ENCODE data around the gene GRM1. TPM values are rescaled to one million over a fixed set of nuclear protein-coding genes. Genes with fewer than 3 reads are reported as not detected.

GRM1 gene
- total RNA-seq, 1 donor from 2014 or later = not detected

DNA sequence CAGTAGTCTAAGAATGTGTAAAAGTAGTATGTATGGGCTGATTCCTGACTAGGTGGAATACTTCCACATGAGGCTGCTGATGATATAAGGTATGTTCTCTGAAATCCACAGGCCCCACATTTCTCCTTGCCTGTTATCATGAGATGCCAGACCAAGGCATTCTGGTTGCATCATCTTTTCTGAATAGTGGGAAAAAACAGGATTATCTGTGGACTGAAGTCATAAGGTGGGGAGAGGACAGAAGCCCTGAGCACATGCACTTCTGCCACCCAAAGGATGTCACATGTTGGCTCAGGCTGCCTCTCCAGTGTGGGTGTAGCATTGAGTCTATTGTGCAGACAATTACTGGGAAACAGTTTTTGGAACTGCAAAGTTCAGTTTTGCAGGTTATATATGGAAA lies 330.3 kb downstream of the GRM1 start:
- no peaks in the 10 kb centered on the region for H3K9me3 Mint-ChIP-seq
- H3K27me3 Mint-ChIP-seq (ENCODE audit: insufficient read depth) = peaks cover 3% of the 10 kb centered on the region
- no peak overlapping the region for H3K27ac Mint-ChIP-seq
- H3K4me1 Mint-ChIP-seq (ENCODE audit: low read depth) = peaks cover 13% of the 10 kb centered on the region
- no peak for DNase-seq (ENCODE audit: low spot score)
- H3K36me3 Mint-ChIP-seq (ENCODE audit: low read depth) = no peaks in the 10 kb centered on the region
- no peak overlapping the region for H3K4me3 Mint-ChIP-seq
- intact Hi-C loops (cut with micrococcal nuclease) = loop anchor here (5.0 kb wide), 1 partner anchor 397 kb away; the partner anchor contains the start of gene SHPRH

GRCh38 chr6:146361128-146361924 lies 332.5 kb downstream of the GRM1 start:
- H3K4me3 Mint-ChIP-seq = no peak overlapping the region
- H3K4me1 Mint-ChIP-seq (ENCODE audit: low read depth) = peaks cover 21% of the 10 kb centered on the region
- intact Hi-C loops (cut with micrococcal nuclease) = no loop called here
- H3K27me3 Mint-ChIP-seq (ENCODE audit: insufficient read depth) = peaks cover 3% of the 10 kb centered on the region
- H3K9me3 Mint-ChIP-seq = no peaks in the 10 kb centered on the region
- DNase-seq (ENCODE audit: low spot score) = no peak
- H3K36me3 Mint-ChIP-seq (ENCODE audit: low read depth) = no peaks in the 10 kb centered on the region
- H3K27ac Mint-ChIP-seq = no peak overlapping the region

DNA sequence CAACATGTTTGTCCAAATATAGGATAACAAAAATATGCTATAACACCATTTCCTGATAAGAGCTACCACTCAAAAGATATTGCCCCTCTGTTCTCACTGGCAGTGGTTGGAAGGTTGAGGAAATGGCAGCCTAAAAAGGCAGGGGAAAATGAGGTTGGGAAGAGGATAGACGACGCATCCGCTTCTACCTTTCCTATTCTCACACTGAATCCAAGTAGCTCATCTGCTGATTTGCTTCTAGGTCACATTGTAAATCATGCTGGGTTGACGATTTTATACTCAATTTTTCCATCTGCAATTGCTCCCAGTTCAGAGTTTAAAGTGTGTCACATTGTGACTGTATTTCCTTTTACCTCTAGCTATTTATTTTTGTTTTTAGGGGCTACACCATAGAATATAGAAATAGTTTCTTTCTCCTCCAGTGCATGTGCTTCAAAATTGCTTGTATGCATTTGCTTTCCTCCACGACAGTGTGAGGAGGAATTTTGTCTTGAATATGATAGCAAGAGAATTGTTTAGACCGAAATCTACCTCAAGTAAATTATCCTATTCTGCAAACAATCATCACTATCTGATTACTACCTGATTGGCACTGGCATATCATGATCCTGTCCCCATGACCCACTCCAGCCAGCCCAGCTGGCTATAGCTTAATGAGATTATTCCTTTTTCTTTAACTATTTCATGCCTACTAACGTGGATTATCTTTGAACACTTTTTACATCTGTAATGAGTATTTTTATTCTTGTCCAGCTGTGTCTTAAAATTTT lies 335.2 kb downstream of the GRM1 start:
- Mint-ChIP-seq H3K27me3 (ENCODE audit: insufficient read depth) (peaks cover 3% of the 10 kb centered on the region), H3K9me3 (no peaks in the 10 kb centered on the region), H3K27ac (no peak overlapping the region), H3K36me3 (ENCODE audit: low read depth) (no peaks in the 10 kb centered on the region), H3K4me1 (ENCODE audit: low read depth) (peaks cover 8% of the 10 kb centered on the region), H3K4me3 (no peak overlapping the region)
- DNase-seq (ENCODE audit: low spot score) = no peak
- intact Hi-C loops (cut with micrococcal nuclease) = no loop called here

DNA sequence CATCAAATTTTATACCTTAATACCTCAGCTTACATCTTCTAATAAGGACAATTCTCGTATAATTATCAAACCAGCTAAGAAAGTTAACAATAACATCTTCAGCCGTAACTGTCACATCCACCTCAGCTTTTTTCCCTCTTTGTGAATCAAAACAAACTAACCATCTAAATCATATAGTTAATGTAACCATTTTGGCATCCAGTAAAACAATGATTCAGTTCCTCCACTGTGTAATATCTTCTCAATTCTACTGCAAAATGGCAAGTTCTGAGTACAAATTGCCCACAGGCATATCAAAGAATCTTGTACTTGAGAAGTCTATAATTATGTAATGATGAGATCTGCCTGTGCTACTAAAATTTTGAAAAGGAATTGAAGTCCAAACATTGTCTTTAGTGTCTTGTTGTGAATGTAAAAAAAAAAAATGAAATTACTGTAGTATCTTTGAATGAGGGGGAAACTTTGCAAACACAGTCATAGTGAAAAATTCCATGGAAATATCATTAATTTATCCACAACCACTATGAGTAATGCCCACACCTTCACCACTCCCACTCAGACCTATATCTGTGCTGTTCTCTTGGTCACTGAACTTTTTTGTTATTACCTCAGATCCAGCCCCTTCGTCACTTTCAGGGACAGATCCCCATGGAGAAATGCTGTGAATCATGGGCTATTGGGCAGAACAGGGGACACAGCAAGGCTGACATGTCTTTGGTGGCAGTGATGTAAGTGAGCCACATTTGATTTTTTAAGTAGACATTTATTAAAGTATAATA lies 336.1 kb downstream of the GRM1 start:
- intact Hi-C loops (cut with micrococcal nuclease) = no loop called here
- Mint-ChIP-seq H3K4me3 (no peak overlapping the region), H3K27ac (peak overlapping the region; percentile 67), H3K4me1 (ENCODE audit: low read depth) (peaks cover 8% of the 10 kb centered on the region), H3K9me3 (no peaks in the 10 kb centered on the region), H3K27me3 (ENCODE audit: insufficient read depth) (peaks cover 3% of the 10 kb centered on the region), H3K36me3 (ENCODE audit: low read depth) (no peaks in the 10 kb centered on the region)
- no peak for DNase-seq (ENCODE audit: low spot score)

DNA sequence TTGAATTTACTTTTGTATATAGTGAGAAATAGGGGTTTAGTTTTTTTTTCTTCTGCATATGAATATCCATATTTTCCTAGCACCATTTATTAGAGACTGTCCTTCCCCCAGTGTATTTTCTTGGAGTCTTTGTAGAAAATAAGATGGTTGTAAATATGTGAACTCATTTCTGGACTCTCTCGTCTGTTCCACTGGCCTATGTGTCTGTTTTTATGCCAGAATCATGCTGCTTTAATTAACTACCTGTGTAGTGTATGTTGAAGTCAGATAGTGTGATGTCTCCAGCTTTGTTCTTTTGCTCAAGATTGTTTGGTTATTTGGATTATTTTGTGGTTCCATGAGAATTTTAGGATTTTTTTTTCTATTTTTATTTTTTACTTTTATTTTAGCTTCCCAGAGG lies 338.2 kb downstream of the GRM1 start:
- H3K9me3 Mint-ChIP-seq = peaks cover 7% of the 10 kb centered on the region
- intact Hi-C loops (cut with micrococcal nuclease) = no loop called here
- DNase-seq (ENCODE audit: low spot score) = no peak
- peaks cover 3% of the 10 kb centered on the region for H3K27me3 Mint-ChIP-seq (ENCODE audit: insufficient read depth)
- H3K4me3 Mint-ChIP-seq = no peak overlapping the region
- H3K36me3 Mint-ChIP-seq (ENCODE audit: low read depth) = no peaks in the 10 kb centered on the region
- H3K4me1 Mint-ChIP-seq (ENCODE audit: low read depth) = peaks cover 8% of the 10 kb centered on the region
- H3K27ac Mint-ChIP-seq = no peak overlapping the region

- Mint-ChIP-seq H3K36me3 (ENCODE audit: low read depth) (no peaks in the 10 kb centered on the region), H3K27me3 (ENCODE audit: insufficient read depth) (no peaks in the 10 kb centered on the region), H3K27ac (no peak overlapping the region), H3K4me3 (no peak overlapping the region), H3K9me3 (peaks cover 7% of the 10 kb centered on the region), H3K4me1 (ENCODE audit: low read depth) (peaks cover 4% of the 10 kb centered on the region)
- DNase-seq (ENCODE audit: low spot score) = no peak
- intact Hi-C loops (cut with micrococcal nuclease) = no loop called here
Observed at GRCh38 chr6:146369866-146370265, 341.0 kb downstream of the GRM1 start.

GRCh38 chr6:146381486-146381885 lies 352.6 kb downstream of the GRM1 start:
- DNase-seq (ENCODE audit: low spot score) = no peak
- Mint-ChIP-seq H3K27ac (no peak overlapping the region), H3K4me1 (ENCODE audit: low read depth) (no peaks in the 10 kb centered on the region), H3K9me3 (no peaks in the 10 kb centered on the region), H3K36me3 (ENCODE audit: low read depth) (no peaks in the 10 kb centered on the region), H3K27me3 (ENCODE audit: insufficient read depth) (no peaks in the 10 kb centered on the region), H3K4me3 (no peak overlapping the region)
- intact Hi-C loops (cut with micrococcal nuclease) = no loop called here

DNA sequence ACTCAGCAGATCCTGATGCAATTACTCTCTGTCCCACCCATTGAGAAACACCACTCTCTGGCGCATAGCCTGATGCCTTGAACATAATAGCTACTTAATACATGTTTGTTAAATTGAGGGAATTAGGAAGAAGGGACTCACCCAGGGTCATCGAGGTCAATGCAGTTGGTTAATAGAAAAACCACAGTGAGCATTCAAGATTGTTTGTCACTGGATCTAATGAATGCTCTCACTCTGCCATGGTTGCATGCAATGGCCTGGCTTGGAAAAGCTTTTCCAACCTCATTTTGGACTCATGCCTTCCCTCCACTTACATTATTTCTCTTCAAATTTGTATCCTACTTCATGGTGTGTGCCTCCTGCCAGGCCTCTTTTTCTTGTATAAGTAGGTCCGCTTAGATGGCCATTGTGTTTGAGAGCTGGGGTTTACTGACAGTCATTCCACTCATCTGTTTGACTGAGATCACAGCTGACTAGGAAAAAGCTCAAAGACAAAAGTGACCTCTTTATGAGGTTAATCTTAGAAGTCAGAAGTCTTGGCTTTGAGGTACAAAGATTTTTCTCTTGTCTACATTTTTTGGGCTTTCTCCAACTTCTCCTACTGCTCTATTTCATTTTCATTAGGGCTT lies 360.0 kb downstream of the GRM1 start:
- intact Hi-C loops (cut with micrococcal nuclease) = no loop called here
- H3K9me3 Mint-ChIP-seq = no peaks in the 10 kb centered on the region
- H3K27ac Mint-ChIP-seq = no peak overlapping the region
- no peaks in the 10 kb centered on the region for H3K36me3 Mint-ChIP-seq (ENCODE audit: low read depth)
- no peaks in the 10 kb centered on the region for H3K4me1 Mint-ChIP-seq (ENCODE audit: low read depth)
- H3K27me3 Mint-ChIP-seq (ENCODE audit: insufficient read depth) = no peaks in the 10 kb centered on the region
- no peak overlapping the region for H3K4me3 Mint-ChIP-seq
- no peak for DNase-seq (ENCODE audit: low spot score)

GRCh38 chr6:146389740-146390139 lies 360.9 kb downstream of the GRM1 start:
- H3K27me3 Mint-ChIP-seq (ENCODE audit: insufficient read depth) = no peaks in the 10 kb centered on the region
- H3K4me1 Mint-ChIP-seq (ENCODE audit: low read depth) = no peaks in the 10 kb centered on the region
- H3K9me3 Mint-ChIP-seq = no peaks in the 10 kb centered on the region
- intact Hi-C loops (cut with micrococcal nuclease) = no loop called here
- DNase-seq (ENCODE audit: low spot score) = no peak
- no peak overlapping the region for H3K4me3 Mint-ChIP-seq
- H3K36me3 Mint-ChIP-seq (ENCODE audit: low read depth) = no peaks in the 10 kb centered on the region
- no peak overlapping the region for H3K27ac Mint-ChIP-seq

DNA sequence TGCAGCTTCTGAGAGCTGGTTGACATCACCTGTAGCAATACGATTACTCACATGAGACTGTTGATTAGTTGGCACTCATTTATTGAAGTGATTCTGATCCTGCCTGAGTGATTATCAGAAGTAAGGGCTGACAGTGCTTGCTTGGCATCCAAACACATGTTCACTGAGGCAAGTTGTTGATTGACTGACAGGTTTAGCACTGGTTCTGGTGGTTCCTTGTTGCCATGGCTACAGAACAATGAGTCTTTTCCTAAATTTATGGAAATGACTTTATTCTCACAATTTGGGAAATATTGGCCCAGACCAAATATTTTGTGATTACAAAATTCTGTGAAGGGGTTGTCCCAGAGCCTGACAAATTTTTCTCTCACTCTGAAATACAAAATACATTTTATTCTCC lies 368.8 kb downstream of the GRM1 start:
- Mint-ChIP-seq H3K4me3 (no peak overlapping the region), H3K4me1 (ENCODE audit: low read depth) (no peaks in the 10 kb centered on the region), H3K36me3 (ENCODE audit: low read depth) (no peaks in the 10 kb centered on the region), H3K27ac (no peak overlapping the region), H3K9me3 (no peaks in the 10 kb centered on the region), H3K27me3 (ENCODE audit: insufficient read depth) (no peaks in the 10 kb centered on the region)
- no peak for DNase-seq (ENCODE audit: low spot score)
- intact Hi-C loops (cut with micrococcal nuclease) = no loop called here

GRCh38 chr6:146402476-146402875 lies 373.6 kb downstream of the GRM1 start:
- Mint-ChIP-seq H3K27ac (no peak overlapping the region), H3K27me3 (ENCODE audit: insufficient read depth) (no peaks in the 10 kb centered on the region), H3K4me1 (ENCODE audit: low read depth) (no peaks in the 10 kb centered on the region), H3K4me3 (no peak overlapping the region), H3K36me3 (ENCODE audit: low read depth) (no peaks in the 10 kb centered on the region), H3K9me3 (no peaks in the 10 kb centered on the region)
- intact Hi-C loops (cut with micrococcal nuclease) = no loop called here
- no peak for DNase-seq (ENCODE audit: low spot score)

DNA sequence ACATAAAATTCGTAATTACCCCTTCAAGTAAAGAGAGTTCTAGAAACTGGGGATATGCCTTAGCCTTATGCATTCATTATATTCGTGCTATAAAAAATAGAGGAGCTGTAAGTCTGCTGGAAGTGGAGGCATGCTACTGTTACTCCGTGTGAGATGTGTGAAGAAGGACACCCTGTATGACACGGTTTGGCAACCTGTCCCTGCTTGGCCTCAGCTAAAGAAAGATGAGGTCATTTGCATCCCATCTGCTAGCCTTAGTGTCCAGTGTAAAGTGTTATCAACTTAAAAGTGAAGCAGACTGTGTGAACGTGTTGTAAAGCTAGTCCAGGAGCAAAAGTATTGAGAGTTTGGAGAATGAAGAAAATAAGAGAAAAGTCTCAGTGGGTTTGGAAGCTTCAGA lies 379.7 kb downstream of the GRM1 start:
- intact Hi-C loops (cut with micrococcal nuclease) = no loop called here
- Mint-ChIP-seq H3K4me1 (ENCODE audit: low read depth) (no peaks in the 10 kb centered on the region), H3K27ac (no peak overlapping the region), H3K9me3 (no peaks in the 10 kb centered on the region), H3K27me3 (ENCODE audit: insufficient read depth) (no peaks in the 10 kb centered on the region), H3K4me3 (no peak overlapping the region), H3K36me3 (ENCODE audit: low read depth) (no peaks in the 10 kb centered on the region)
- no peak for DNase-seq (ENCODE audit: low spot score)

Data from activated T-helper 1 cell treated with anti-CD3 and anti-CD28 coated beads, Interleukin-12 subunit alpha, Interleukin-12 subunit beta, Interleukin-2, Interleukin-4 antibody, amounts not matched to agents 30 ng/mL and 10 ng/mL and 1 ng/mL, durations not matched to agents 14 hours and 24 hours and 36 hours (primary cell).